ENCODE data around the gene MDP1.

The MDP1 gene

GRCh38 chr14:24262821-24263733 lies 47.2 kb upstream of the MDP1 start, which contains the start of gene TGM1:
Gene TGM1 (minus strand): TSS chr14:24263177. CDS start chr14:24262352, 825 bp downstream.
- no peaks in the 10 kb centered on the region for H3K79me2 ChIP-seq (ENCODE audit: insufficient read depth, low read length)
- H3K9ac ChIP-seq (ENCODE audit: low read depth, low read length, poor library complexity, severe bottlenecking), result no peak within 1 kb of the TSS
- H3K4me2 ChIP-seq (ENCODE audit: low read depth, low read length, poor library complexity, severe bottlenecking), result no peak within 1 kb of the TSS
- no peaks in the 10 kb centered on the region for H3K9me3 ChIP-seq (ENCODE audit: insufficient read depth, low read depth, low read length)
- no peaks in the 10 kb centered on the region for H3K36me3 ChIP-seq (ENCODE audit: insufficient read depth, low read length)
- no peaks in the 10 kb centered on the region for H4K20me1 ChIP-seq (ENCODE audit: insufficient read depth, low read length, poor library complexity, severe bottlenecking)
- no peak within 1 kb of the TSS for H3K4me3 ChIP-seq (ENCODE audit: low read length, poor library complexity, severe bottlenecking)
- H3K27me3 ChIP-seq (ENCODE audit: insufficient read depth, low read length, poor library complexity, severe bottlenecking), result no peaks in the 10 kb centered on the region
- TF ChIP-seq EZH2phosphoT487 (IDR thresholded peaks at IDR 0.05; ENCODE audit: borderline replicate concordance), result no peak
- no peaks in the 10 kb centered on the region for H3K9me2 ChIP-seq (replicated peaks; ENCODE audit: low read depth, low read length)
- no peaks in the 10 kb centered on the region for H3F3A ChIP-seq (ENCODE audit: low read depth)
- no peaks in the 10 kb centered on the region for H3K4me1 ChIP-seq (ENCODE audit: insufficient read depth, low read length, poor library complexity, severe bottlenecking)
- H2AFZ ChIP-seq (ENCODE audit: low read length), result no peak within 1 kb of the TSS

GRCh38 chr14:24261969-24262327 lies 46.1 kb upstream of the MDP1 start:
- Histone ChIP-seq H3K4me2 (ENCODE audit: low read depth, low read length, poor library complexity, severe bottlenecking) (no peak overlapping the region), H4K20me1 (ENCODE audit: insufficient read depth, low read length, poor library complexity, severe bottlenecking) (no peaks in the 10 kb centered on the region), H3K4me1 (ENCODE audit: insufficient read depth, low read length, poor library complexity, severe bottlenecking) (no peaks in the 10 kb centered on the region), H2AFZ (ENCODE audit: low read length) (no peak overlapping the region), H3K9me2 (replicated peaks; ENCODE audit: low read depth, low read length) (no peaks in the 10 kb centered on the region), H3K27me3 (ENCODE audit: insufficient read depth, low read length, poor library complexity, severe bottlenecking) (no peaks in the 10 kb centered on the region), H3F3A (ENCODE audit: low read depth) (no peaks in the 10 kb centered on the region), H3K9ac (ENCODE audit: low read depth, low read length, poor library complexity, severe bottlenecking) (no peak overlapping the region), H3K79me2 (ENCODE audit: insufficient read depth, low read length) (no peaks in the 10 kb centered on the region), H3K4me3 (ENCODE audit: low read length, poor library complexity, severe bottlenecking) (no peak overlapping the region), H3K36me3 (ENCODE audit: insufficient read depth, low read length) (no peaks in the 10 kb centered on the region), H3K9me3 (ENCODE audit: insufficient read depth, low read depth, low read length) (no peaks in the 10 kb centered on the region)
- no peak for TF ChIP-seq CTCF (conservative IDR thresholded peaks at IDR 0.05; ENCODE audit: low read length)
- TF ChIP-seq EZH2phosphoT487 (IDR thresholded peaks at IDR 0.05; ENCODE audit: borderline replicate concordance), result no peak

- no peak overlapping the region for H2AFZ ChIP-seq (ENCODE audit: low read length)
- H3K9ac ChIP-seq (ENCODE audit: low read depth, low read length, poor library complexity, severe bottlenecking), result no peak overlapping the region
- H3F3A ChIP-seq (ENCODE audit: low read depth), result no peaks in the 10 kb centered on the region
- H3K79me2 ChIP-seq (ENCODE audit: insufficient read depth, low read length), result no peaks in the 10 kb centered on the region
- no peaks in the 10 kb centered on the region for H3K36me3 ChIP-seq (ENCODE audit: insufficient read depth, low read length)
- H3K4me2 ChIP-seq (ENCODE audit: low read depth, low read length, poor library complexity, severe bottlenecking), result no peak overlapping the region
- H3K4me1 ChIP-seq (ENCODE audit: insufficient read depth, low read length, poor library complexity, severe bottlenecking), result no peaks in the 10 kb centered on the region
- H3K4me3 ChIP-seq (ENCODE audit: low read length, poor library complexity, severe bottlenecking), result no peak overlapping the region
- no peaks in the 10 kb centered on the region for H3K9me3 ChIP-seq (ENCODE audit: insufficient read depth, low read depth, low read length)
- no peaks in the 10 kb centered on the region for H4K20me1 ChIP-seq (ENCODE audit: insufficient read depth, low read length, poor library complexity, severe bottlenecking)
- TF ChIP-seq CTCF (conservative IDR thresholded peaks at IDR 0.05; ENCODE audit: low read length) (no peak), EZH2phosphoT487 (IDR thresholded peaks at IDR 0.05; ENCODE audit: borderline replicate concordance) (no peak)
- H3K27me3 ChIP-seq (ENCODE audit: insufficient read depth, low read length, poor library complexity, severe bottlenecking), result no peaks in the 10 kb centered on the region
- H3K9me2 ChIP-seq (replicated peaks; ENCODE audit: low read depth, low read length), result no peaks in the 10 kb centered on the region
These were observed 45.5 kb upstream of the MDP1 start for GRCh38 chr14:24261256-24261968.
